ENCODE data around the gene SND1.

Gene SND1

GRCh38 chr7:127981965-127982364 is 330.0 kb downstream of the SND1 start:
- H3K4me3 ChIP-seq (ENCODE audit: insufficient read depth, low read length, poor library complexity, severe bottlenecking), result no peak overlapping the region
- no peak overlapping the region for H3K4me2 ChIP-seq (ENCODE audit: low read depth, low read length, poor library complexity, severe bottlenecking)
- H3K9ac ChIP-seq (ENCODE audit: low read length), result no peak overlapping the region
- no peak for TF ChIP-seq EZH2phosphoT487 (conservative IDR thresholded peaks at IDR 0.05; ENCODE audit: low read length)
- TF ChIP-seq CTCF (IDR thresholded peaks at IDR 0.05; ENCODE audit: insufficient read depth, low read length, poor library complexity, severe bottlenecking), result no peak
- no peaks in the 10 kb centered on the region for H3K9me2 ChIP-seq (replicated peaks; ENCODE audit: insufficient read depth, low read length)
- peaks cover 9% of the 10 kb centered on the region for H3K36me3 ChIP-seq (ENCODE audit: low read length)
- no peaks in the 10 kb centered on the region for H3F3A ChIP-seq (ENCODE audit: insufficient read depth)
- no peak overlapping the region for H2AFZ ChIP-seq (ENCODE audit: low read depth, low read length, severe bottlenecking)
- no peaks in the 10 kb centered on the region for H3K79me2 ChIP-seq (ENCODE audit: insufficient read depth, low read length)
- H4K20me1 ChIP-seq (ENCODE audit: low read depth, low read length), result no peaks in the 10 kb centered on the region
- no peaks in the 10 kb centered on the region for H3K27me3 ChIP-seq (ENCODE audit: low read length)
- no peak overlapping the region for H3K27ac ChIP-seq (ENCODE audit: low read depth, low read length)
- no peaks in the 10 kb centered on the region for H3K9me3 ChIP-seq (ENCODE audit: insufficient read depth, low read length)

- H3K9me2 ChIP-seq (replicated peaks; ENCODE audit: insufficient read depth, low read length), result no peaks in the 10 kb centered on the region
- TF ChIP-seq CTCF (IDR thresholded peaks at IDR 0.05; ENCODE audit: insufficient read depth, low read length, poor library complexity, severe bottlenecking) (no peak), EZH2phosphoT487 (conservative IDR thresholded peaks at IDR 0.05; ENCODE audit: low read length) (no peak)
- no peak overlapping the region for H3K27ac ChIP-seq (ENCODE audit: low read depth, low read length)
- no peaks in the 10 kb centered on the region for H3K27me3 ChIP-seq (ENCODE audit: low read length)
- H3K36me3 ChIP-seq (ENCODE audit: low read length), result no peaks in the 10 kb centered on the region
- no peaks in the 10 kb centered on the region for H4K20me1 ChIP-seq (ENCODE audit: low read depth, low read length)
- no peak overlapping the region for H3K4me3 ChIP-seq (ENCODE audit: insufficient read depth, low read length, poor library complexity, severe bottlenecking)
- no peaks in the 10 kb centered on the region for H3K9me3 ChIP-seq (ENCODE audit: insufficient read depth, low read length)
- no peak overlapping the region for H3K4me2 ChIP-seq (ENCODE audit: low read depth, low read length, poor library complexity, severe bottlenecking)
- H3K79me2 ChIP-seq (ENCODE audit: insufficient read depth, low read length), result no peaks in the 10 kb centered on the region
- H2AFZ ChIP-seq (ENCODE audit: low read depth, low read length, severe bottlenecking), result no peak overlapping the region
- H3F3A ChIP-seq (ENCODE audit: insufficient read depth), result no peaks in the 10 kb centered on the region
- H3K9ac ChIP-seq (ENCODE audit: low read length), result no peak overlapping the region
Observed at GRCh38 chr7:127983804-127984332, 331.9 kb downstream of the SND1 start.

GRCh38 chr7:127986581-127987521 is 334.9 kb downstream of the SND1 start:
- no peaks in the 10 kb centered on the region for H3K9me3 ChIP-seq (ENCODE audit: insufficient read depth, low read length)
- no peak for TF ChIP-seq EZH2phosphoT487 (conservative IDR thresholded peaks at IDR 0.05; ENCODE audit: low read length)
- TF ChIP-seq CTCF (IDR thresholded peaks at IDR 0.05; ENCODE audit: insufficient read depth, low read length, poor library complexity, severe bottlenecking), result no peak
- H3K9me2 ChIP-seq (replicated peaks; ENCODE audit: insufficient read depth, low read length), result no peaks in the 10 kb centered on the region
- no peak overlapping the region for H3K9ac ChIP-seq (ENCODE audit: low read length)
- H3K36me3 ChIP-seq (ENCODE audit: low read length), result no peaks in the 10 kb centered on the region; the same call in 1 of the 2 replicates
- H3F3A ChIP-seq (ENCODE audit: insufficient read depth), result no peaks in the 10 kb centered on the region
- H3K4me3 ChIP-seq (ENCODE audit: insufficient read depth, low read length, poor library complexity, severe bottlenecking), result no peak overlapping the region
- H3K27ac ChIP-seq (ENCODE audit: low read depth, low read length), result no peak overlapping the region
- H2AFZ ChIP-seq (ENCODE audit: low read depth, low read length, severe bottlenecking), result no peak overlapping the region
- H3K27me3 ChIP-seq (ENCODE audit: low read length), result no peaks in the 10 kb centered on the region
- H3K4me2 ChIP-seq (ENCODE audit: low read depth, low read length, poor library complexity, severe bottlenecking), result no peak overlapping the region
- no peaks in the 10 kb centered on the region for H4K20me1 ChIP-seq (ENCODE audit: low read depth, low read length)
- H3K79me2 ChIP-seq (ENCODE audit: insufficient read depth, low read length), result no peaks in the 10 kb centered on the region

Data from SU-DHL-6 (cell line).